ENCODE data around the gene SLC7A8.
A peak's percentile ranks its signal among the peaks of the same experiment; 100 is the strongest.
"Not testable (repeated sequence)": the region's sequence is repeated elsewhere in the genome, so short reads cannot be mapped to it uniquely, and the experiment has no call there.

SLC7A8 gene

GRCh38 chr14:23227566-23227965 is 44.1 kb upstream of the SLC7A8 start:
- no peak overlapping the region for H3K4me3 ChIP-seq (ENCODE audit: low read depth, low read length)
- H3K4me1 ChIP-seq (ENCODE audit: control insufficient read depth, insufficient read depth, low read length): no peaks in the 10 kb centered on the region
- TF ChIP-seq ZNF311 (tag by site-specific recombination; IDR thresholded peaks at IDR 0.05; ENCODE audit: borderline replicate concordance) (no peak), ZNF341 (tag by site-specific recombination; IDR thresholded peaks at IDR 0.05; ENCODE audit: low read depth) (no peak), ZNF398 (tag by site-specific recombination; IDR thresholded peaks at IDR 0.05) (no peak), ZNF114 (tag by site-specific recombination; IDR thresholded peaks at IDR 0.05) (no peak), ZNF645 (tag by site-specific recombination; IDR thresholded peaks at IDR 0.05) (no peak), HOXD13 (CRISPR knock-in tag; IDR thresholded peaks at IDR 0.05; ENCODE audit: borderline replicate concordance) (no peak)
- no peaks in the 10 kb centered on the region for H3K9me3 ChIP-seq (ENCODE audit: control insufficient read depth, insufficient read depth, low read depth, low read length)
- POLR2A ChIA-PET: no interaction called here
- CTCF ChIA-PET: interaction anchor here (0.6 to 1.3 kb wide), 4 partner anchors 9 to 151 kb away, joined by 3 to 7 read pairs (median 4); no protein-coding TSS in a partner anchor
- H3K27ac ChIP-seq (ENCODE audit: extremely low read depth, low read depth, low read length): no peak overlapping the region
- no peaks in the 10 kb centered on the region for H3K36me3 ChIP-seq (ENCODE audit: control insufficient read depth in 2 of 2, insufficient read depth in 1 of 2, low read length in 2 of 2)

GRCh38 chr14:23224958-23225357 is 41.5 kb upstream of the SLC7A8 start:
- POLR2A ChIA-PET: not testable (repeated sequence)
- CTCF ChIA-PET: interaction anchor here (0.5 to 0.6 kb wide), 3 partner anchors 14 to 244 kb away, joined by 3 to 8 read pairs (median 4); no protein-coding TSS in a partner anchor

GRCh38 chr14:23219075-23219474 is 35.6 kb upstream of the SLC7A8 start:
- Histone ChIP-seq H3K36me3 (ENCODE audit: control insufficient read depth in 2 of 2, insufficient read depth in 1 of 2, low read length in 2 of 2) (no peaks in the 10 kb centered on the region), H3K4me1 (ENCODE audit: control insufficient read depth, insufficient read depth, low read length) (no peaks in the 10 kb centered on the region), H3K27ac (ENCODE audit: extremely low read depth, low read depth, low read length) (no peak overlapping the region), H3K9me3 (ENCODE audit: control insufficient read depth, insufficient read depth, low read depth, low read length) (no peaks in the 10 kb centered on the region), H3K4me3 (ENCODE audit: low read depth, low read length) (no peak overlapping the region)
- POLR2A ChIA-PET: interaction anchor here (0.6 to 0.7 kb wide), 2 partner anchors 24 to 147 kb away, joined by 3 read pairs; no protein-coding TSS in a partner anchor
- TF ChIP-seq SP3 (tag by site-specific recombination; IDR thresholded peaks at IDR 0.05) (no peak), ZNF560 (tag by site-specific recombination; IDR thresholded peaks at IDR 0.05; ENCODE audit: borderline replicate concordance) (no peak), ZNF585B (tag by site-specific recombination; IDR thresholded peaks at IDR 0.05) (no peak), ZNF214 (tag by site-specific recombination; IDR thresholded peaks at IDR 0.05; ENCODE audit: borderline replicate concordance) (no peak), PBX3 (CRISPR knock-in tag; IDR thresholded peaks at IDR 0.05) (no peak), ZNF707 (tag by site-specific recombination; IDR thresholded peaks at IDR 0.05) (no peak), PRDM6 (tag by site-specific recombination; IDR thresholded peaks at IDR 0.05) (no peak), ZNF423 (tag by site-specific recombination; IDR thresholded peaks at IDR 0.05) (no peak)
- CTCF ChIA-PET: interaction anchor here (0.6 to 2.1 kb wide), 2 partner anchors 12 to 98 kb away, joined by 3 to 11 read pairs; no protein-coding TSS in a partner anchor

More at GRCh38 chr14:23224958-23225357, 41.5 kb upstream of the SLC7A8 start:
- not testable (repeated sequence) for H3K9me3 ChIP-seq (ENCODE audit: control insufficient read depth, insufficient read depth, low read depth, low read length); H3K36me3 ChIP-seq (ENCODE audit: control insufficient read depth in 2 of 2, insufficient read depth in 1 of 2, low read length in 2 of 2); H3K4me3 ChIP-seq (ENCODE audit: low read depth, low read length); H3K27ac ChIP-seq (ENCODE audit: extremely low read depth, low read depth, low read length); H3K4me1 ChIP-seq (ENCODE audit: control insufficient read depth, insufficient read depth, low read length)
- TF ChIP-seq ZNF184 (tag by site-specific recombination; IDR thresholded peaks at IDR 0.05): peak; percentile 96
